IMR-90 (cell line): ENCODE results near the gene ENO4. TPM values are rescaled to one million over a fixed set of nuclear protein-coding genes. Genes with fewer than 3 reads are reported as not detected.

Source experiments
- ATAC-seq: fragments of 200-7000 bp; cut with Tn5 transposase; 2 replicates; pipeline ENCODE4 v1.9.1; 2020; ENCODE audit warnings: low read depth, mild to moderate bottlenecking, moderate library complexity
- BruUV-seq: library from RNA; stranded (reverse); fragments of 400-500 nt; replicated peaks from 2 replicates; lab custom pipeline; 2021; lab: Mats Ljungman, UMichigan
- CTCF ChIA-PET: fragments of 300-600 bp; formaldehyde crosslinking; extraction: SDS; loops from one replicate; lab custom pipeline; 2021; ENCODE audit warnings: antibody characterized with exemption; lab: Yijun Ruan, JAX
- POLR2A ChIA-PET: fragments of 300-600 bp; sonication (Branson Sonifier 250); formaldehyde crosslinking; loops from one replicate; lab custom pipeline; 2022; ENCODE audit warnings: antibody characterized with exemption; ENCODE audit not compliant: unreplicated experiment; lab: Charles Lee
- DNase-seq: peaks from one replicate; pipeline ENCODE4 v3.0.0; 2013
- H2AFZ ChIP-seq: replicated peaks from 2 replicates; pipeline ENCODE3; 2013; ENCODE audit warnings: low read length, mild to moderate bottlenecking; ENCODE audit not compliant: poor library complexity
- H2AK5ac ChIP-seq: 2 replicates; pipeline ENCODE4 v1.6.1; 2013; ENCODE audit warnings: low read depth, low read length, inconsistent platforms
- H2AK9ac ChIP-seq: replicated peaks from 2 replicates; pipeline ENCODE3; 2013; ENCODE audit warnings: mild to moderate bottlenecking, low read depth, low read length, moderate library complexity; ENCODE audit not compliant: poor library complexity
- H2BK120ac ChIP-seq: 2 replicates; pipeline ENCODE4 v1.6.1; 2013; ENCODE audit warnings: low read depth, low read length, inconsistent platforms
- H2BK15ac ChIP-seq: 3 replicates; pipeline ENCODE4 v1.6.1; 2013; ENCODE audit warnings: low read depth, low read length, inconsistent platforms
- H2BK20ac ChIP-seq: 2 replicates; pipeline ENCODE4 v1.6.1; 2013; ENCODE audit warnings: low read depth, mild to moderate bottlenecking, inconsistent platforms, low read length, moderate library complexity
- H2BK5ac ChIP-seq: 2 replicates; pipeline ENCODE4 v1.6.1; 2013; ENCODE audit warnings: mild to moderate bottlenecking, low read depth, low read length, inconsistent platforms; ENCODE audit not compliant: poor library complexity, severe bottlenecking
- H3K14ac ChIP-seq: replicated peaks from 2 replicates; pipeline ENCODE4 v1.6.1; 2013; ENCODE audit warnings: low read depth, low read length, inconsistent platforms
- H3K18ac ChIP-seq: 2 replicates; pipeline ENCODE4 v1.6.1; 2013; ENCODE audit warnings: low read depth, low read length, control low read depth
- H3K23ac ChIP-seq: 2 replicates; pipeline ENCODE4 v1.6.1; 2013; ENCODE audit warnings: low read depth, low read length, inconsistent platforms
- H3K27ac ChIP-seq: 2 replicates; pipeline ENCODE4 v1.5.1; 2013; ENCODE audit warnings: mild to moderate bottlenecking, control low read depth, low read length; ENCODE audit not compliant: insufficient read depth
- H3K27me3 ChIP-seq: 2 replicates; pipeline ENCODE4 v1.6.1; 2013; ENCODE audit warnings: low read length; ENCODE audit not compliant: control insufficient read depth, insufficient read depth
- H3K36me3 ChIP-seq: 2 replicates; pipeline ENCODE4 v1.6.1; 2013; ENCODE audit warnings: low read length, mixed read lengths; ENCODE audit not compliant: control insufficient read depth, insufficient read depth
- H3K4ac ChIP-seq: 2 replicates; pipeline ENCODE4 v1.6.1; 2013; ENCODE audit warnings: low read depth, low read length, inconsistent platforms
- H3K4me1 ChIP-seq: 2 replicates; pipeline ENCODE4 v1.6.1; 2013; ENCODE audit warnings: low read length, mixed read lengths; ENCODE audit not compliant: control insufficient read depth, insufficient read depth
- H3K4me2 ChIP-seq: 2 replicates; pipeline ENCODE4 v1.6.1; 2013; ENCODE audit warnings: low read depth, mild to moderate bottlenecking, control low read depth, low read length, moderate library complexity
- H3K4me3 ChIP-seq: 2 replicates; pipeline ENCODE4 v1.5.1; 2013; ENCODE audit warnings: low read depth, mild to moderate bottlenecking, control low read depth, low read length, moderate library complexity; ENCODE audit not compliant: insufficient read depth
- H3K56ac ChIP-seq: 2 replicates; pipeline ENCODE4 v1.6.1; 2013; ENCODE audit warnings: low read length, inconsistent platforms; ENCODE audit not compliant: insufficient read depth; ENCODE audit errors: extremely low read depth
- H3K79me1 ChIP-seq, 2 experiments: 2 replicates each; pipeline ENCODE4 v1.6.1; 2013; ENCODE audit warnings: low read length in 2 of 2, inconsistent platforms in 1 of 2, low read depth in 1 of 2
- H3K9ac ChIP-seq: 2 replicates; pipeline ENCODE4 v1.6.1; 2013; ENCODE audit warnings: low read depth, low read length, control low read depth
- H3K9me1 ChIP-seq: 2 replicates; pipeline ENCODE4 v1.6.1; 2013; ENCODE audit warnings: low read length, inconsistent platforms; ENCODE audit not compliant: insufficient read depth
- H3K9me3 ChIP-seq: 2 replicates; pipeline ENCODE4 v1.6.1; 2013; ENCODE audit warnings: low read length; ENCODE audit not compliant: control insufficient read depth, insufficient read depth
- H4K20me1 ChIP-seq: 2 replicates; pipeline ENCODE4 v1.6.1; 2013; ENCODE audit warnings: low read length, inconsistent platforms; ENCODE audit not compliant: insufficient read depth
- H4K5ac ChIP-seq: 2 replicates; pipeline ENCODE4 v1.6.1; 2013; ENCODE audit warnings: mild to moderate bottlenecking, low read depth, low read length, control low read depth
- H4K8ac ChIP-seq, 2 experiments: 2 replicates each; pipeline ENCODE4 v1.6.1; 2013; ENCODE audit warnings: low read depth in 2 of 2, low read length in 2 of 2, control low read depth in 1 of 2, inconsistent platforms in 1 of 2
- H4K91ac ChIP-seq: 2 replicates; pipeline ENCODE4 v1.6.1; 2013; ENCODE audit warnings: low read depth, low read length, inconsistent platforms; ENCODE audit not compliant: insufficient read depth
- CEBPB ChIP-seq: IDR thresholded peaks from 2 replicates; pipeline ENCODE4 v1.6.1; 2012; ENCODE audit warnings: low read depth, low read length, improper control_type of control experiment
- CHD1 ChIP-seq: IDR thresholded peaks from 2 replicates; pipeline ENCODE4 v1.6.1; 2012; ENCODE audit warnings: low read depth, low read length, improper control_type of control experiment
- ELK1 ChIP-seq: fragments of 150-350 bp; IDR thresholded peaks from 2 replicates; pipeline ENCODE4 v1.6.1; 2016; ENCODE audit warnings: low read depth, mild to moderate bottlenecking, low read length, moderate library complexity, borderline replicate concordance
- FOS ChIP-seq: fragments of 150-350 bp; IDR thresholded peaks from 2 replicates; pipeline ENCODE4 v1.6.1; 2016; ENCODE audit warnings: low read depth, low read length
- MAFK ChIP-seq: IDR thresholded peaks from 2 replicates; pipeline ENCODE4 v1.6.1; 2012; ENCODE audit warnings: low read depth, low read length, improper control_type of control experiment
- MXI1 ChIP-seq: IDR thresholded peaks from 2 replicates; pipeline ENCODE4 v1.6.1; 2012; ENCODE audit warnings: low read depth, mild to moderate bottlenecking, low read length, moderate library complexity, borderline replicate concordance
- NFE2L2 ChIP-seq: fragments of 150-350 bp; IDR thresholded peaks from 2 replicates; pipeline ENCODE4 v1.6.1; 2016; ENCODE audit warnings: low read depth, mild to moderate bottlenecking, low read length
- RAD21 ChIP-seq: IDR thresholded peaks from 2 replicates; pipeline ENCODE4 v1.6.1; 2012; ENCODE audit warnings: low read length, improper control_type of control experiment
- RCOR1 ChIP-seq: IDR thresholded peaks from 2 replicates; pipeline ENCODE4 v1.6.1; 2012; ENCODE audit warnings: mild to moderate bottlenecking, low read length, improper control_type of control experiment; ENCODE audit not compliant: insufficient replicate concordance
- RFX5 ChIP-seq: IDR thresholded peaks from 2 replicates; pipeline ENCODE4 v1.8.0; 2012; ENCODE audit warnings: low read depth, mild to moderate bottlenecking, low read length, moderate library complexity
- SMC3 ChIP-seq: fragments of 150-350 bp; IDR thresholded peaks from 2 replicates; pipeline ENCODE4 v1.6.1; 2016; ENCODE audit warnings: low read depth, mild to moderate bottlenecking, antibody characterized with exemption, low read length, moderate library complexity
- USF2 ChIP-seq: fragments of 150-350 bp; IDR thresholded peaks from 2 replicates; pipeline ENCODE4 v1.6.1; 2017; ENCODE audit warnings: mild to moderate bottlenecking, antibody characterized with exemption, low read length, low read depth
- WGBS, 2 experiments: methylation state at CpG; one replicate each; pipeline versions ENCODE4 v1.1.5 to v1.1.7; 2013; ENCODE audit warnings: missing lambda C conversion rate in 2 of 2; ENCODE audit not compliant: insufficient read length in 1 of 2; ENCODE audit errors: extremely low coverage in 2 of 2; 5-methylcytosine and 5-hydroxymethylcytosine counted together
- dilution Hi-C: fragments of 300-500 bp; cut with HindIII; formaldehyde crosslinking; loops from one replicate; pipeline ENCODE4 v1.14.3; 2018; ENCODE audit warnings: low sequenced_read_pairs; ENCODE audit not compliant: unreplicated experiment
- in situ Hi-C: fragments of 300-500 bp; cut with MboI; formaldehyde crosslinking; loops from 3 replicates; pipeline ENCODE4 v1.14.3; 2019; ENCODE audit warnings: low sequenced_read_pairs, inconsistent platforms, mixed read lengths
- intact Hi-C: fragments of 100-400 bp; cut with micrococcal nuclease; formaldehyde crosslinking; loops from 2 replicates; pipeline ENCODE4 v1.10.0; 2022
- polyA plus RNA-seq, 3 experiments: library from polyadenylated mRNA; depleted of rRNA; stranded (reverse); fragments of >200 nt; gene quantifications; 2 replicates each; pipeline ENCODE4 v1.2.3, GENCODE V29; 2012; ENCODE audit warnings: low replicate concordance in 1 of 3
- total RNA-seq: library from RNA; depleted of rRNA; stranded (reverse); fragments of >200 nt; gene quantifications from 2 replicates; pipeline ENCODE4 v1.2.3, GENCODE V29; 2012

Gene ENO4
- total and polyA plus RNA-seq, 2 of the 4 experiments (the other 2 are of a cell fraction): under 0.01 to 0.05 TPM

GRCh38 chr10:116848032-116848943 is 1.0 kb upstream of the ENO4 start (continued):
- no peak for TF ChIP-seq MXI1
- TF ChIP-seq FOS: no peak
- no peak for TF ChIP-seq SMC3

GRCh38 chr10:116848944-116849247 is 403 bp upstream of the ENO4 start:
- H4K8ac ChIP-seq: peak overlapping the region; percentile 61 to 62; a peak in 2 of 4 replicates
- no peaks in the 10 kb centered on the region for H3K79me1 ChIP-seq
- intact Hi-C loops (loop anchor here (5.0 kb wide), 1 partner anchor 153 kb away; no protein-coding TSS in a partner anchor), dilution Hi-C loops (no loop called here), in situ Hi-C loops (no loop called here)
- no peak overlapping the region for H2BK20ac ChIP-seq
- no peak overlapping the region for H3K23ac ChIP-seq
- H3K9me3 ChIP-seq: no peaks in the 10 kb centered on the region
- no peaks in the 10 kb centered on the region for H4K20me1 ChIP-seq
- H3K18ac ChIP-seq: peak overlapping the region; percentile 2; the same call in 1 of the 2 replicates
- H3K36me3 ChIP-seq: no peaks in the 10 kb centered on the region
- peak overlapping the region; percentile 76 for H3K4me3 ChIP-seq
- 0% methylated on average over 1 of the region's 23 CpGs; no CpG with 5 or more reads in 1 of the 2 experiments for WGBS, 2 experiments
- peak overlapping the region; percentile 74 for H3K9ac ChIP-seq
- H2BK15ac ChIP-seq: no peak overlapping the region
- H3K56ac ChIP-seq: no peak overlapping the region
- POLR2A ChIA-PET: interaction anchor here (0.6 kb wide), 1 partner anchor 150 kb away, joined by 7 read pairs; no protein-coding TSS in a partner anchor
- H3K14ac ChIP-seq: no peak overlapping the region
- H3K4me2 ChIP-seq: peak overlapping the region; percentile 91
- H2AK5ac ChIP-seq: no peak overlapping the region
- peak overlapping the region; percentile 16; the same call in 1 of the 2 replicates for H4K5ac ChIP-seq
- DNase-seq (no peak), ATAC-seq (peak; percentile 33)
- no peak overlapping the region for H2BK120ac ChIP-seq
- H3K4me1 ChIP-seq: peaks cover 3% of the 10 kb centered on the region; the same call in 1 of the 2 replicates
- peak overlapping the region; percentile 54; the same call in 1 of the 2 replicates for H3K4ac ChIP-seq
- H2AFZ ChIP-seq: peak overlapping the region; percentile 93
- H4K91ac ChIP-seq: no peak overlapping the region
- peak overlapping the region; percentile 6; the same call in 1 of the 2 replicates for H3K27ac ChIP-seq
- no peak overlapping the region for H2AK9ac ChIP-seq
- no peaks in the 10 kb centered on the region for H3K9me1 ChIP-seq
- CTCF ChIA-PET: interaction anchor here (0.8 kb wide), 1 partner anchor 42 kb away, joined by 3 read pairs; no protein-coding TSS in a partner anchor
- H2BK5ac ChIP-seq: no peak overlapping the region
- BruUV-seq: no TSS peak
- H3K27me3 ChIP-seq: peaks cover 14% of the 10 kb centered on the region
- TF ChIP-seq ELK1: no peak
- no peak for TF ChIP-seq FOS
- no peak for TF ChIP-seq MAFK
- no peak for TF ChIP-seq RCOR1
- TF ChIP-seq CHD1: no peak
- TF ChIP-seq RAD21: no peak
- no peak for TF ChIP-seq USF2
- TF ChIP-seq CEBPB: no peak
- no peak for TF ChIP-seq RFX5
- no peak for TF ChIP-seq NFE2L2
